Uterus (tissue), 4 donors: Measurements from ENCODE around the gene TMEM212. TPM values are rescaled to one million over a fixed set of nuclear protein-coding genes. Genes with fewer than 3 reads are reported as not detected.

ENCODE experiments used
- DNase-seq, 2 donors: peaks; one replicate each; pipeline ENCODE4 v3.0.0-alpha.2; 2019 to 2020
- H3K27ac ChIP-seq, 2 donors: fragments of 200-600 bp; sonication (generic); 1 replicate in 1 of 2; 2 replicates in 1 of 2; pipeline ENCODE4 v1.5.1; 2016 to 2018
- H3K27me3 ChIP-seq, 2 donors: fragments of 200-600 bp; sonication (generic); one replicate each; pipeline ENCODE4 v1.5.1; 2018 to 2019; ENCODE audit warnings: control low read depth in 1 of 2
- H3K36me3 ChIP-seq, 2 donors: fragments of 200-600 bp; sonication (generic); one replicate each; pipeline ENCODE4 v1.5.1; 2019; ENCODE audit warnings: control low read depth in 1 of 2
- H3K4me1 ChIP-seq, 2 donors: fragments of 200-600 bp; sonication (generic); one replicate each; pipeline ENCODE4 v1.5.1; 2018 to 2019; ENCODE audit warnings: control low read depth in 1 of 2
- H3K4me3 ChIP-seq, 2 donors: fragments of 200-600 bp; sonication (generic); 1 replicate in 1 of 2; 2 replicates in 1 of 2; pipeline ENCODE4 v1.5.1; 2018 to 2019; ENCODE audit warnings: mild to moderate bottlenecking in 1 of 2
- H3K9me3 ChIP-seq, 2 donors: fragments of 200-600 bp; sonication (generic); one replicate each; pipeline ENCODE4 v1.5.1; 2019; ENCODE audit warnings: control low read depth in 1 of 2
- POLR2A ChIP-seq, 2 donors: fragments of 450-650 bp; IDR thresholded peaks; one replicate each; pipeline ENCODE4 v1.6.1; 2016; ENCODE audit warnings: antibody characterized with exemption in 2 of 2, mild to moderate bottlenecking in 1 of 2, moderate library complexity in 1 of 2
- intact Hi-C: fragments of 100-400 bp; cut with DNase I; formaldehyde crosslinking; loops from one replicate; pipeline ENCODE4 v1.15.1; 2023; ENCODE audit warnings: low total_unique reads
- total RNA-seq, 4 donors: library from RNA; depleted of rRNA in 3 of 4; stranded (reverse); fragments of >200 nt in 3 of 4; gene quantifications; one replicate each; pipeline versions ENCODE4 v1.1.0 to v1.2.4, GENCODE V29; 2014 to 2023
- TF ChIP-seq, protein P1 (sequence below), 4 experiments: fragments of 200-600 bp in 2 of 4; fragments of 450-650 bp in 2 of 4; sonication (generic) in 2 of 4; IDR thresholded peaks; one replicate each; pipeline ENCODE4 v1.5.1; 2016 to 2019; ENCODE audit warnings: antibody characterized with exemption in 4 of 4, mild to moderate bottlenecking in 2 of 4, moderate library complexity in 1 of 4
- donor health status: DM: yes; HTN: yes; CAD: no.

TMEM212 gene
- total RNA-seq, 4 donors from 2014 or later: 1.2 TPM; not detected in 3

DNA sequence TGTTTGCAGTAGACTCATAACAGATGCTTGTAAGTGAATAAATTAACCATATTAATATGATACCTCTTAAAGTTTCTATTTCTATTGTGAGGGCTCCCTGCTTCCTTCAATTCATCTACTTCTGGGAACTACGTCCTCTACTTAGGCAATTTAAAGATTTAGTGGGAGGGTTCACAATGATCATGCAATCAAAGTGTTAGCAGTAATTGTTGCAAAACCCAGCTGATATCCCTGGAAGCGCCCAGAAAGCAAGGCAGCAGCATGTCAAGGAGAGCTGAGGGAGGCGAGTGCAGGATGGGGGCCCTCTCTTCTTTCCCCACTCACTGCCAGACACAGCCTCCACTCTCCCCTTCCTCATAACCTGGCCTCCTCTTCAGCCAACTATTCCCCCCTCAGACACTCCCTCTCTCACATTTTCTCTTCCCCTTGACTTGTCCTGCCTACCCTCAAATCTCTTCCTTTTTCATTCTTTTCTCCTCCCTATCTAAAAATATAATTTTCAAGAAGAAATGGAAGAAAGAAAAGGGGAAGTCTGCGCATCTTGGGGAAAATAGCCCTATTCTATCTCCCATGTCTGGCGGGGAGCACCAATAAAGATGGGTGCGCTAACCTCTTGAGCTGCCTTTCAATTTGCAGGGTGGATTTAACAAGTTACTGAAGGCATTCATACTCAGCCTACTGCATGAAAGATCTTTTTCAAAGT lies 6.6 kb downstream of the TMEM212 start:
- intact Hi-C loops: no loop called here
- H3K9me3 ChIP-seq: no peaks in the 10 kb centered on the region

GRCh38 chr3:171850320-171850959 lies 7.3 kb downstream of the TMEM212 start:
- Histone ChIP-seq H3K36me3 (no peaks in the 10 kb centered on the region), H3K27me3 (no peaks in the 10 kb centered on the region), H3K4me3 (no peak overlapping the region), H3K4me1 (no peaks in the 10 kb centered on the region), H3K9me3 (no peaks in the 10 kb centered on the region), H3K27ac (no peak overlapping the region)
- no peak for DNase-seq
- no peak for TF ChIP-seq POLR2A (IDR thresholded peaks at IDR 0.05)
- TF ChIP-seq, protein P1, sequence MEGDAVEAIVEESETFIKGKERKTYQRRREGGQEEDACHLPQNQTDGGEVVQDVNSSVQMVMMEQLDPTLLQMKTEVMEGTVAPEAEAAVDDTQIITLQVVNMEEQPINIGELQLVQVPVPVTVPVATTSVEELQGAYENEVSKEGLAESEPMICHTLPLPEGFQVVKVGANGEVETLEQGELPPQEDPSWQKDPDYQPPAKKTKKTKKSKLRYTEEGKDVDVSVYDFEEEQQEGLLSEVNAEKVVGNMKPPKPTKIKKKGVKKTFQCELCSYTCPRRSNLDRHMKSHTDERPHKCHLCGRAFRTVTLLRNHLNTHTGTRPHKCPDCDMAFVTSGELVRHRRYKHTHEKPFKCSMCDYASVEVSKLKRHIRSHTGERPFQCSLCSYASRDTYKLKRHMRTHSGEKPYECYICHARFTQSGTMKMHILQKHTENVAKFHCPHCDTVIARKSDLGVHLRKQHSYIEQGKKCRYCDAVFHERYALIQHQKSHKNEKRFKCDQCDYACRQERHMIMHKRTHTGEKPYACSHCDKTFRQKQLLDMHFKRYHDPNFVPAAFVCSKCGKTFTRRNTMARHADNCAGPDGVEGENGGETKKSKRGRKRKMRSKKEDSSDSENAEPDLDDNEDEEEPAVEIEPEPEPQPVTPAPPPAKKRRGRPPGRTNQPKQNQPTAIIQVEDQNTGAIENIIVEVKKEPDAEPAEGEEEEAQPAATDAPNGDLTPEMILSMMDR (IDR thresholded peaks at IDR 0.05): no peak
- intact Hi-C loops: no loop called here

More for the DNA sequence above, 6.6 kb downstream of the TMEM212 start:
- DNase-seq: no peak
- H3K36me3 ChIP-seq: no peaks in the 10 kb centered on the region
- H3K27me3 ChIP-seq: no peaks in the 10 kb centered on the region
- TF ChIP-seq, protein P1 (IDR thresholded peaks at IDR 0.05): no peak
- TF ChIP-seq POLR2A (IDR thresholded peaks at IDR 0.05): no peak
- no peak overlapping the region for H3K4me3 ChIP-seq
- no peak overlapping the region for H3K27ac ChIP-seq
- H3K4me1 ChIP-seq: no peaks in the 10 kb centered on the region

- intact Hi-C loops: no loop called here
- Histone ChIP-seq H3K9me3 (no peaks in the 10 kb centered on the region), H3K27ac (no peak overlapping the region), H3K4me1 (no peaks in the 10 kb centered on the region), H3K4me3 (no peak overlapping the region), H3K27me3 (no peaks in the 10 kb centered on the region), H3K36me3 (no peaks in the 10 kb centered on the region)
- DNase-seq: no peak
- TF ChIP-seq POLR2A (IDR thresholded peaks at IDR 0.05): no peak
- TF ChIP-seq, protein P1 (IDR thresholded peaks at IDR 0.05): no peak
Observed at GRCh38 chr3:171850960-171851659, 8.0 kb downstream of the TMEM212 start.

- no peaks in the 10 kb centered on the region for H3K27me3 ChIP-seq
- H3K4me3 ChIP-seq: no peak overlapping the region
- intact Hi-C loops: no loop called here
- no peak overlapping the region for H3K27ac ChIP-seq
- no peak for TF ChIP-seq POLR2A (IDR thresholded peaks at IDR 0.05)
- TF ChIP-seq, protein P1 (IDR thresholded peaks at IDR 0.05): no peak
- no peaks in the 10 kb centered on the region for H3K9me3 ChIP-seq
- no peak for DNase-seq
- H3K36me3 ChIP-seq: no peaks in the 10 kb centered on the region
- H3K4me1 ChIP-seq: no peaks in the 10 kb centered on the region
Observed at GRCh38 chr3:171851660-171852058, 8.5 kb downstream of the TMEM212 start.
